H1 (cell line): ENCODE data around the gene FHAD1.

ENCODE experiments used
- CREB1 ChIP-seq: IDR thresholded peaks from 2 replicates; pipeline ENCODE4 v1.6.1; 2012; ENCODE audit warnings: inconsistent platforms
- CTCF ChIP-seq, 3 experiments: IDR thresholded peaks; 1 replicate in 2 of 3; 2 replicates in 1 of 3; pipeline versions ENCODE4 v1.5.1 to v1.6.1; 2011; ENCODE audit warnings: low read length in 3 of 3, mild to moderate bottlenecking in 3 of 3, inconsistent platforms in 2 of 3, low read depth in 1 of 3, moderate library complexity in 1 of 3; ENCODE audit not compliant: insufficient read depth in 1 of 3; ENCODE audit errors: control extremely low read depth in 1 of 3
- EZH2 ChIP-seq: fragments of 200-600 bp; sonication (generic); IDR thresholded peaks from 2 replicates; pipeline ENCODE4 v1.7.1; 2012; ENCODE audit warnings: low read depth, mild to moderate bottlenecking, moderate library complexity, low read length, inconsistent platforms; ENCODE audit not compliant: severe bottlenecking
- FOSL1 ChIP-seq: IDR thresholded peaks from 2 replicates; pipeline ENCODE4 v1.6.1; 2011; ENCODE audit warnings: mild to moderate bottlenecking, low read depth, low read length, moderate library complexity; ENCODE audit not compliant: insufficient read depth
- MAFK ChIP-seq: IDR thresholded peaks from 2 replicates; pipeline ENCODE4 v1.6.1; 2012; ENCODE audit warnings: low read depth, mild to moderate bottlenecking, improper control_type of control experiment, low read length
- POLR2A ChIP-seq, 2 experiments: IDR thresholded peaks; 1 replicate in 1 of 2; 2 replicates in 1 of 2; pipeline ENCODE4 v1.6.1; 2011; ENCODE audit warnings: low read depth in 2 of 2, low read length in 2 of 2, mild to moderate bottlenecking in 2 of 2; ENCODE audit errors: control extremely low read depth in 1 of 2
- POLR2AphosphoS5 ChIP-seq: IDR thresholded peaks from 2 replicates; pipeline ENCODE4 v1.6.1; 2011; ENCODE audit warnings: low read depth, low read length
- SP1 ChIP-seq: IDR thresholded peaks from 2 replicates; pipeline ENCODE4 v1.6.1; 2011; ENCODE audit warnings: low read depth, low read length

- TF ChIP-seq POLR2A (IDR thresholded peaks at IDR 0.05; ENCODE audit: control extremely low read depth in 1 of 2, low read depth in 2 of 2, low read length in 2 of 2) (no peak), EZH2 (no peak), CREB1 (no peak), POLR2AphosphoS5 (no peak), CTCF (IDR thresholded peaks at IDR 0.05; ENCODE audit: control extremely low read depth in 1 of 3, insufficient read depth in 1 of 3, low read depth in 1 of 3, low read length in 3 of 3) (no peak), MAFK (no peak), FOSL1 (no peak), SP1 (no peak)
Measured at GRCh38 chr1:15320267-15320666, 73.2 kb downstream of the FHAD1 start.
